Activated CD8-positive, alpha-beta memory T cell treated with anti-CD3 and anti-CD28 coated beads, Interleukin-2, amount 50 U/mL, for 24 hours (primary cell): ENCODE results near the gene TERT.

Source experiments
- DNase-seq: peaks from one replicate; pipeline ENCODE4 v3.0.0-alpha.2; 2020; ENCODE audit errors: extremely low read depth

The TERT gene

GRCh38 chr5:1219098-1219767, 75.6 kb downstream of the TERT start:
- no peak for DNase-seq

GRCh38 chr5:1218351-1219080, 76.4 kb downstream of the TERT start:
- DNase-seq = no peak

DNA sequence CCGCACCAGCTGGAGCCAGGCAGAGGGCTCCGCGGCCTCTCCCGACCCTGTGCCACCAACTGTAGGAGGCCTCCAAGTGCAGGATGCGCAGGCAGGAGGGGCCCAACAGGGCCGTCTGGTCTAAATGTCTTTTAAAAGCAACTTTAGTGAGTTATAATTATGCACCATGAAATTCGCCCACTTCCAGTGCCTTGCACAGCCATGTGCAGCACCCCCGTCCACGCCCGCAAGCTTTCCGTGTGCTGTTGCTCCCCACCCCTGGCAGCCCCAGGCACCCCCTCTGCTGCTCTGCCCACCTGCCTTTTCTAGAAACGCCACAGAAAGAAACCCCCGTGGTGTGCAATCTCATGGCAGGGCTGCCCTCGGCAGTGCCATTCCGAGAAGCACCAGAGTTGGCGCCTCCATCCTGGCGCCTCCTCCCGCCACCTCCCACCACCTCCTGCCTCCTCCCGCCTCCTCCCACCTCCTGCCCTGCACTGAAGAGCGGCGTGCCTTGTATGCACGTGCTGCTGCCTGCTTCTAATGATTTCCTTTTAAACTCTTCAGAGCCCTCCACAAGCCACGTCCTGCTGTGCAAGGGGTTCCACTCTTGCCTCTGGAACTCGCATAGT, 77.2 kb downstream of the TERT start:
- no peak for DNase-seq

DNA sequence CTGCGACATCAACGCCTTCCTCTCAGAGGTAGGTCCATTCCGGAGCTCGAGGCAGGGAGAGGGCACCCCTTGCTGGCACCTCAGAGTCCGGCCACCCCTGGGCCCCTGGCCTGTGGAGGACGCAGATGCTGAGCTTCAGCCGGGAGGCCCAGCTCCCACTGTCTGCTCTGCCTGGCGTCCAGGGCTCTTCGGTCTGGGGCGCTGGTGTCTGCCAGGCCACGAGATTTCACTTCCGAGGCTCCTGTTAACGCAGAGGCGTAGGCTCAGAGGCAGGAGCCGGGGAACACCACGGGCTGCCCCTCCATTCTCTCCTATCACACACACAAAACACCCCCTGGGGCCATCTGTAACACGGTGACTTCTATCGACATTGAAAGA, 78.0 kb downstream of the TERT start:
- DNase-seq = no peak

DNA sequence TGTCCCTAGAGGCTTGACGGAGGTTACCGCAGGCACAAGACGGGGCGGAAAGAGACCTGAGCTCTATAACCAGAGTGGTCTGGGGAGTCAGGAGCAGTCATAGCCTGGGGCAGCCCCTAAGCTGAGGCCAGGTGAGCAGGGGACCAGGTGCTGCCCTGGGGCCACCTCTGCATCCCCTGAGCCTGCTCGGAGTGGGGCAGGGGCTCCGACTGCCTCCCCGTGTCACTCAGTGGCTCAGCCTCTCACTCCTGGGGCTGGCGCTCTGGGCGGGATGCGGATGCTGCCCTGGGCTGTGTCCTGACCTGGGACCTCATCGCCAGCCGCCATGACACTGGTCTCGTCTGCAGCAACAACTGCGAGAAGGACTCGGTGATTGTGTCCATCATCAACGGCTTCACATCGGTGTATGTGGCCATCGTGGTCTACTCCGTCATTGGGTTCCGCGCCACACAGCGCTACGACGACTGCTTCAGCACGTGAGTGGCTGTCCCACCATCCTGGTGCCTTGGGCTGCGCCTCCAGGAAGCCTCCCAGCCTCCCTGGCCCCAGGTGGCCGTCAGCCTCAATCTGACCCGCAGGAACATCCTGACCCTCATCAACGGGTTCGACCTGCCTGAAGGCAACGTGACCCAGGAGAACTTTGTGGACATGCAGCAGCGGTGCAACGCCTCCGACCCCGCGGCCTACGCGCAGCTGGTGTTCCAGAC, 78.5 kb downstream of the TERT start:
- no peak for DNase-seq

- DNase-seq = no peak
Observed at GRCh38 chr5:1215320-1216096, 79.4 kb downstream of the TERT start.

DNA sequence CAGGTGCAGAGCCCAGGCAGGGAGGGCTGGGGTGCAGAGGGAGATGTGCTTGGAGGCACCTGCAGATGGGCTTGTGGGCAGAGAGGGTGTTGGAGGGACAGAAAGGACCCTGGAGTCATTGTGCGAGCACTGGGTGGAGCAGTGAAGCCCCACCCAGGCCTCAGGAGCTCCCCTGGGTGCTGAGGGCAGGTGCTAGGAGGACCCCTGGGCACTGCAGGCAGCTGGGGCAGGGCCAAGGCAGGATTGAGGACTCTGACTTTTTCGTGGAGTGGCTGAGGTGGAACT, 80.0 kb downstream of the TERT start:
- DNase-seq = no peak

- DNase-seq = no peak
Observed at GRCh38 chr5:1214163-1214935, 80.5 kb downstream of the TERT start.

- DNase-seq = no peak
Observed at GRCh38 chr5:1213508-1214162, 81.2 kb downstream of the TERT start.

DNA sequence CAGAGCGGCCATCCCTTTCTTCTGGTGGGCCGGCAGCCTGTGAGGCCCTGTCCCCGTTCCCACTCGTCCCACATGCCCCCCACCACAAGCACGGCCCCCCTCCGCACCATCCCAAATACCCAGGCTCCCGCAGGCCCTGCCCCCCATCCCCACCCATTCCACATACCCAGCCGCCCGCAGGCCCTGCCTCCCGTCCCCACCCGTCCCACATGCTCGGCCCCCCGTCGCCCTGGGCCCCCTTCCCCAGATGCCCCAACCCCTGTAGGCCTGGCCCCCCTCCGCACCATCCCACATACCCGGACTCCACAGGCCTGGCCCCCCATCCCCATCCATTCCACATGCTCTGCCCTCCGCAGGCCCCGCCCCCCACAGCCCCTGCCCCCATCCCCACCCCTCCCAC, 82.0 kb downstream of the TERT start:
- no peak for DNase-seq

DNA sequence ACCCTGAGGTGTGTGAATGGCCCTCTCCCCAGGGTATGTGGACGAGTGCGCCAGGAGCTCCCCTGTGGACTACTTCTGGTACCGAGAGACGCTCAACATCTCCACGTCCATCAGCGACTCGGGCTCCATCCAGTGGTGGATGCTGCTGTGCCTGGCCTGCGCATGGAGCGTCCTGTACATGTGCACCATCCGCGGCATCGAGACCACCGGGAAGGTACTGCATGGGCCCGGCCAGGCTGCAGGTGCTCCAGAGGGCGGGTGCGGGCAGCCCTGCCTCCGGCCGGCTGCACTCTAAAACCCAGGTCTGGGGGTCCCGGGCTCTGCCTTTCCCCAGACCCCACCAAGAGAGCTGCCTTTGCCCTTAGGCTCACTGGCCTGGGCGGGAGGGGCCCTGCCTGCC, 82.6 kb downstream of the TERT start:
- no peak for DNase-seq

- no peak for DNase-seq
Observed at GRCh38 chr5:1211701-1212100, 83.2 kb downstream of the TERT start.

DNA sequence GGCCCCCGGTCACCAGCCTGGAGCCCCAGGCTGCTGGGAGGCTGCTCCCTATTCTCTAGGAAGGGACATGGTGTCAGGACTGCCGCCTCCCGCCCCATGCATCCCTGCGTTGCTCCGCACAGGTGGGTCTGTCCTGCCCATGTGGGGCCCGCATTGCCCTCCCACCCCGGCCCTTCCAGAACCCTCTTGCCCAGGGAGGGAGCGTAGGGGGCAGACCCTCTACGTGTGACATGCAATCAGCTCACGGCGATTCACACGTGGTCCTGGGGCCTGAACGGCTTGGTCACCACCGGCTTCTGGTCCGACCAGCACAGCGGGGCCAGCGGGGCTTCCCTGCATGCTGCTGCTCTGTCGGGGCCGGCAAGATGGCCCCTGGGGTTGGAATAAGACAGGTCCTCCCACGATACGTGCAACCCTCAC, 84.0 kb downstream of the TERT start:
- DNase-seq = no peak

DNA sequence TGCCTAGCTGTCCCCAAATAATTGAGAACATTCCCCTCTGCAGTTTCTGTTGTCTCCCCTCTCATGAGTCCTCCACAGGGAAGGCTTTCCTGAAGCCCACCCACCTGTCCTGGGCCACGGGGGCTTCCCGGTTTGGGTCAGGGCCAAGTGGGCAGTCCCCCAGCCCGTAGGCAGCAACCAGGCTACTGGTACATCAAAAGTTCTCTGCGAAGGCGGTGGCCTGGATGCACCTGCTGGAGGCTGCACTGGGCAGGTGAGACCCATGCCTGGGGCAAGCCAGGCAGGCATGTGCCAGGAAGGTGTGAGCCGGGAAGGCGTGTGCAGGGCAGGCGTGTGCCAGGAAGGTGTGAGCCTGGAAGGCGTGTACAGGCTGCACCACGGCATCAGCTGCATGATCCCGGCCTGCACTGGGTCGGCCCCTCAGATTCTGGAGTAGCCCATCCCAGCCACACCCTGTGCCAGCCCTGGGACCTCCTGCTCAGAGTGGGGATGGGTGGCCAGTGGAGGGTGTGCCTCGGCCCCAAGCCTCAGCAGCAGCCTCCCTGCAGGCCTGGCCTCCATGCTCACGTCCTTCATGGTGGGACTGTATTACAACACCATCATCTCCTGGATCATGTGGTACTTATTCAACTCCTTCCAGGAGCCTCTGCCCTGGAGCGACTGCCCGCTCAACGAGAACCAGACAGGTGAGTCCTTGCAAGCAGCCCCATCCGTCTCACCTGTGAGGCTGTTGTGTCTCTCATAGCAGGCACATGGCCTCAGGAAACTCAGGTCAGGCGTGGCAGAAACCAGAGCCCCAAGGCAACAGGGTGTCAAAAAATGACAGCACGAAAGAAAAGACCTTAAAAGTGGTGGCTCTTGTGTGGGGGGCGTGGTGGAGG, 84.7 kb downstream of the TERT start:
- DNase-seq = no peak

DNA sequence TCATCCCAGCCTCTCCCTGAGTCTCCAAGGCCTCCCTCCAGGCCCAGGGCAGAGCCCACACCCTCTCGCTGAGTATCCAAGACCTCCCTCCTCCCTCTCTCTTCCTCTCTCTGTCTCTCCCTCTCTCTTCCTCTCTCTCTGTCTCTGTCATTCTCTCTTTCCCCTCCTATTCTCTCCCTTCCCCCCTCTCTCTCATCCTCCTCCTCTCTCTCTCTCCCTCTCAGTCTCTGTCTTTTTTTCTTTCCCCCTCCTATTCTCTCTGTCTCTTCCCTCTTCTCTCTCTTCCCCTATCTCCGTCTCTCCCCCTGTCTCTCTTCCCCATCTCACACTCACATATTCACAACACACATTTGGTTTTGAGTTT, 85.4 kb downstream of the TERT start:
- no peak for DNase-seq

DNA sequence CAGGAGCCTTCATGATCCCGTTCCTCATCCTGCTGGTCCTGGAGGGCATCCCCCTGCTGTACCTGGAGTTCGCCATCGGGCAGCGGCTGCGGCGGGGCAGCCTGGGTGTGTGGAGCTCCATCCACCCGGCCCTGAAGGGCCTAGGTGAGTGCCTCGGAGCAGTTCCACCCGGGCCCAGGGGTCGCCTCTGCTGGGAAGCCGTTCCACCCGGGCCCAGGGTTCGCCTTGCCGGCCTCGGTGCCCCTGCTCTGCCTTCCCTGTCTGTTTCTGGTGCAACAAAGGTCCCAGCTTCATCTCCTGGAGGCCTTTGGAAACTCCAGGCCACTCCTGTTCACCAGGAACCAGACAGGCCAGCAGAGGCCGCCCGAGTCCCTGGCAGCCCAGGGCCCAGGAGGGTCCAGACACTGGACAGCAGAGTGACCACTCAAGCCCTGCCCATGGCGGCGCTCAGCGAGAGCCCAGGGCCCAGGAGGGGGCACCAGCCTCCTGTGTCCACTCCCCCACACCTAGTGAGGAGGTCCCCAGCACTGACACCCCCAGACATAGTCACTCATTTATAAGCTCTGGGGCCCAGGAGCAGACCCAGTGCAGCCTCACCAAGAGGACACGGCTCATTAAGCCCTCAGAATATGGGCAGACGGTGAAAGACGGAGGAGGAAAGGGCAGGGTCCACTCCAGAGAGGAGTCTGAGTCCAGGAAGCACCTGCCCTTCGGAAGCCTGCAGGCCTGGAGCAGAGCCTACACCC, 86.0 kb downstream of the TERT start:
- no peak for DNase-seq

- no peak for DNase-seq
Observed at GRCh38 chr5:1208221-1208742, 86.6 kb downstream of the TERT start.

- DNase-seq = no peak
Observed at GRCh38 chr5:1207555-1207954, 87.3 kb downstream of the TERT start.
